Esophagus muscularis mucosa (tissue), 4 donors: ENCODE results near the gene TXNIP. TPM values are rescaled to one million over a fixed set of nuclear protein-coding genes. Genes with fewer than 3 reads are reported as not detected.

Experiments
- DNase-seq: peaks from one replicate; pipeline ENCODE4 v3.0.0-alpha.2; 2017; ENCODE audit errors: extremely low spot score
- H3K27ac ChIP-seq, 4 donors: fragments of 200-600 bp; sonication (generic); replicated peaks in 1 of 4; 1 replicate in 3 of 4; 2 replicates in 1 of 4; pipeline ENCODE4 v1.5.1; 2016 to 2019; ENCODE audit warnings: mild to moderate bottlenecking in 1 of 4
- H3K27me3 ChIP-seq, 4 donors: fragments of 200-600 bp; sonication (generic); one replicate each; pipeline versions ENCODE4 v1.5.1 to v1.6.0; 2016 to 2019
- H3K36me3 ChIP-seq, 4 donors: fragments of 200-600 bp; sonication (generic); one replicate each; pipeline ENCODE4 v1.5.1; 2016 to 2019
- H3K4me1 ChIP-seq, 4 donors: fragments of 200-600 bp; sonication (generic); one replicate each; pipeline ENCODE4 v1.5.1; 2016 to 2019
- H3K4me3 ChIP-seq, 4 donors: fragments of 200-600 bp; sonication (generic); 1 replicate in 2 of 4; 2 replicates in 2 of 4; pipeline ENCODE4 v1.5.1; 2016 to 2019; ENCODE audit warnings: mild to moderate bottlenecking in 4 of 4, moderate library complexity in 1 of 4
- H3K9me3 ChIP-seq, 4 donors: fragments of 200-600 bp; sonication (generic); 1 replicate in 3 of 4; 2 replicates in 1 of 4; pipeline ENCODE4 v1.5.1; 2016 to 2019
- EP300 ChIP-seq: sonication (generic); formaldehyde crosslinking; IDR thresholded peaks from one replicate; pipeline ENCODE4 v1.6.1; 2017; ENCODE audit warnings: antibody characterized with exemption
- POLR2A ChIP-seq: fragments of 450-650 bp; IDR thresholded peaks from one replicate; pipeline ENCODE4 v1.6.1; 2017; ENCODE audit warnings: antibody characterized with exemption, moderate library complexity, mild to moderate bottlenecking, low read depth
- POLR2AphosphoS5 ChIP-seq, 2 donors: sonication (generic); formaldehyde crosslinking; IDR thresholded peaks; one replicate each; pipeline ENCODE4 v1.6.1; 2017; ENCODE audit warnings: antibody characterized with exemption in 2 of 2
- WGBS: methylation state at CpG from one replicate; pipeline ENCODE4 v1.1.5; 2018; 5-methylcytosine and 5-hydroxymethylcytosine counted together
- intact Hi-C: fragments of 100-400 bp; cut with DNase I; formaldehyde crosslinking; loops from one replicate; pipeline ENCODE4 v1.15.1; 2023
- total RNA-seq, 4 donors: library from RNA; depleted of rRNA; stranded (reverse); fragments of >200 nt; gene quantifications; one replicate each; pipeline versions ENCODE4 v1.1.0 to v1.2.1, GENCODE V29; 2016
- TF ChIP-seq, protein P1 (sequence below), 3 experiments: fragments of 200-600 bp in 2 of 3; fragments of 450-650 bp in 1 of 3; sonication (generic) in 2 of 3; IDR thresholded peaks; one replicate each; pipeline ENCODE4 v1.5.1; 2017 to 2019; ENCODE audit warnings: antibody characterized with exemption in 3 of 3, mild to moderate bottlenecking in 2 of 3, moderate library complexity in 1 of 3

Gene TXNIP
- total RNA-seq, 4 donors from 2014 or later: 1,186 to 4,171 (median 2,482) TPM

GRCh38 chr1:145944532-145944931 is 51.8 kb downstream of the TXNIP start:
- 93% methylated on average over 3 of the region's 3 CpGs for WGBS
- intact Hi-C loops: no loop called here
- no peak for TF ChIP-seq POLR2AphosphoS5 (IDR thresholded peaks at IDR 0.05)
- no peak for TF ChIP-seq POLR2A
- TF ChIP-seq, protein P1, sequence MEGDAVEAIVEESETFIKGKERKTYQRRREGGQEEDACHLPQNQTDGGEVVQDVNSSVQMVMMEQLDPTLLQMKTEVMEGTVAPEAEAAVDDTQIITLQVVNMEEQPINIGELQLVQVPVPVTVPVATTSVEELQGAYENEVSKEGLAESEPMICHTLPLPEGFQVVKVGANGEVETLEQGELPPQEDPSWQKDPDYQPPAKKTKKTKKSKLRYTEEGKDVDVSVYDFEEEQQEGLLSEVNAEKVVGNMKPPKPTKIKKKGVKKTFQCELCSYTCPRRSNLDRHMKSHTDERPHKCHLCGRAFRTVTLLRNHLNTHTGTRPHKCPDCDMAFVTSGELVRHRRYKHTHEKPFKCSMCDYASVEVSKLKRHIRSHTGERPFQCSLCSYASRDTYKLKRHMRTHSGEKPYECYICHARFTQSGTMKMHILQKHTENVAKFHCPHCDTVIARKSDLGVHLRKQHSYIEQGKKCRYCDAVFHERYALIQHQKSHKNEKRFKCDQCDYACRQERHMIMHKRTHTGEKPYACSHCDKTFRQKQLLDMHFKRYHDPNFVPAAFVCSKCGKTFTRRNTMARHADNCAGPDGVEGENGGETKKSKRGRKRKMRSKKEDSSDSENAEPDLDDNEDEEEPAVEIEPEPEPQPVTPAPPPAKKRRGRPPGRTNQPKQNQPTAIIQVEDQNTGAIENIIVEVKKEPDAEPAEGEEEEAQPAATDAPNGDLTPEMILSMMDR (IDR thresholded peaks at IDR 0.05): no peak
- TF ChIP-seq EP300: no peak
- Histone ChIP-seq H3K27ac (no peak overlapping the region), H3K27me3 (no peaks in the 10 kb centered on the region), H3K36me3 (peaks cover 11 to 77% (median 49%) of the 10 kb centered on the region in 4 donors), H3K4me3 (no peak overlapping the region), H3K4me1 (peaks cover 7 to 25% (median 13%) of the 10 kb centered on the region in 4 donors), H3K9me3 (no peaks in the 10 kb centered on the region)
- DNase-seq: no peak

DNA sequence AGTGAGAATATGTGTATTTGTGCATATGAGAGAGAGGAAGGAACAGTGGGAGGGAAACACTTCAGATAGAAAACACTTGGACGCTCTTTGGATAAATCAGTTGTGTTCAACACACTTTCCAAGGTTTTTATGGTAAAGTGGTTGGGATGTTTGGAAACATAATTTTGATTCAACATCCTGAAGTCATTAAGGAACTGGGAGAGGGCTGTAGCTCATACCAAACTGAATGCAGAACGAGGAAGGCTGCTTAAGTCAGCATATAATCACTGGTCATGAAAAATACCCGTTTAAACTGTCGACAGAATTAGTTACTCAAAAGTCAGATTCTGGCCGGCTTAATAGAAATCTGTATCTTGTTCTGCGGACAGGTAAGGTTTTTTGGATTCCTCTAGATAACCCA is 53.5 kb downstream of the TXNIP start:
- H3K27me3 ChIP-seq: no peaks in the 10 kb centered on the region
- intact Hi-C loops: no loop called here
- H3K4me3 ChIP-seq: no peak overlapping the region
- 89% methylated on average over 6 of the region's 6 CpGs for WGBS
- no peak for TF ChIP-seq EP300
- TF ChIP-seq, protein P1 (IDR thresholded peaks at IDR 0.05): no peak
- no peak for TF ChIP-seq POLR2A
- no peak for TF ChIP-seq POLR2AphosphoS5 (IDR thresholded peaks at IDR 0.05)
- no peak overlapping the region for H3K27ac ChIP-seq
- DNase-seq: no peak
- H3K36me3 ChIP-seq: peaks cover 11 to 85% (median 52%) of the 10 kb centered on the region in 4 donors
- H3K4me1 ChIP-seq: peaks cover 0 to 8% (median 0%) of the 10 kb centered on the region in 4 donors
- no peaks in the 10 kb centered on the region for H3K9me3 ChIP-seq

Other genes starting within 250 kb of the TXNIP start
- 10 to 100 TPM; 37.8 to 46.3 (median 40.3) TPM for gene RNF115, start 172.5 kb downstream of the TXNIP start, total RNA-seq
- 10 to 100 TPM; 22.3 to 34.1 (median 27.8) TPM for gene POLR3C, start 172.4 kb downstream of the TXNIP start, total RNA-seq
- 1 to 10 TPM; 1.2 to 3.6 (median 1.6) TPM for gene NUDT17, start 150.9 kb downstream of the TXNIP start, total RNA-seq
- gene PIAS3, start 137.5 kb downstream of the TXNIP start, total RNA-seq: 10 to 100 TPM; 11.9 to 25.3 (median 22.9) TPM
- 10 to 100 TPM in 2 of 4 donors, 1 to 10 TPM in 2; 4.0 to 11.1 (median 8.4) TPM for gene ANKRD35, start 110.7 kb downstream of the TXNIP start, total RNA-seq
- gene ITGA10, start 86.5 kb downstream of the TXNIP start, total RNA-seq: 1 to 10 TPM; 1.7 to 7.2 (median 3.8) TPM
- 10 to 100 TPM; 18.3 to 21.2 (median 20.0) TPM for gene PEX11B, start 77.9 kb downstream of the TXNIP start, total RNA-seq
- 100 to 1,000 TPM in 1 of 4 donors, 10 to 100 TPM in 3; 42.8 to 119 (median 69.7) TPM for gene RBM8A, start 69.1 kb downstream of the TXNIP start, total RNA-seq
- gene LIX1L, start 38.6 kb downstream of the TXNIP start, total RNA-seq: 10 to 100 TPM; 33.2 to 55.0 (median 41.7) TPM
- 1 to 10 TPM in 3 of 4 donors, under 1 TPM in 1; 0.66 to 1.7 (median 1.3) TPM for gene ANKRD34A, start 32.0 kb downstream of the TXNIP start, total RNA-seq
- gene POLR3GL, start 31.9 kb downstream of the TXNIP start, total RNA-seq: 10 to 100 TPM; 29.0 to 41.5 (median 35.5) TPM
- gene HJV, start 25.2 kb upstream of the TXNIP start, total RNA-seq: not detected
- gene NBPF10, start 148.2 kb upstream of the TXNIP start, total RNA-seq: 1 to 10 TPM in 2 of 4 donors, under 1 TPM in 2; 0.69 to 1.7 (median 1.1) TPM
- gene NOTCH2NLA, start 232.4 kb upstream of the TXNIP start, total RNA-seq: 10 to 100 TPM; 24.5 to 47.4 (median 40.2) TPM